ENCODE results near the gene KRTAP5-6.
"Not testable (repeated sequence)": the region's sequence is repeated elsewhere in the genome, so short reads cannot be mapped to it uniquely, and the experiment has no call there.

KRTAP5-6 gene

GRCh38 chr11:1684886-1685874 is 11.8 kb upstream of the KRTAP5-6 start:
- not testable (repeated sequence) for FAIRE-seq

- FAIRE-seq: not testable (repeated sequence)
Observed at GRCh38 chr11:1686220-1686619, 10.8 kb upstream of the KRTAP5-6 start.

GRCh38 chr11:1688336-1688947 is 8.6 kb upstream of the KRTAP5-6 start:
- FAIRE-seq: not testable (repeated sequence)

- FAIRE-seq: not testable (repeated sequence)
Observed at GRCh38 chr11:1689250-1690166, 7.5 kb upstream of the KRTAP5-6 start.

GRCh38 chr11:1690167-1691025 is 6.6 kb upstream of the KRTAP5-6 start:
- FAIRE-seq: no peak

GRCh38 chr11:1691026-1691877 is 5.7 kb upstream of the KRTAP5-6 start:
- FAIRE-seq: no peak

GRCh38 chr11:1691878-1692707 is 4.9 kb upstream of the KRTAP5-6 start:
- FAIRE-seq: no peak

GRCh38 chr11:1692708-1693326 is 4.2 kb upstream of the KRTAP5-6 start:
- FAIRE-seq: no peak

GRCh38 chr11:1693327-1694063 is 3.5 kb upstream of the KRTAP5-6 start:
- FAIRE-seq: no peak

- no peak for FAIRE-seq
Observed at GRCh38 chr11:1694064-1694845, 2.7 kb upstream of the KRTAP5-6 start.

- no peak for FAIRE-seq
Observed at GRCh38 chr11:1694846-1695547, 2.0 kb upstream of the KRTAP5-6 start.

- FAIRE-seq: no peak
Observed at GRCh38 chr11:1695548-1696108, 1.4 kb upstream of the KRTAP5-6 start.

- no peak for FAIRE-seq
Observed at GRCh38 chr11:1699771-1700170, 2.8 kb downstream of the KRTAP5-6 start.

- FAIRE-seq: no peak
Observed at GRCh38 chr11:1701091-1701807, 4.3 kb downstream of the KRTAP5-6 start.

GRCh38 chr11:1702506-1702905 is 5.5 kb downstream of the KRTAP5-6 start:
- FAIRE-seq: no peak

GRCh38 chr11:1703146-1703545 is 6.2 kb downstream of the KRTAP5-6 start:
- FAIRE-seq: no peak
